Medulla oblongata (tissue), 1 donor: Measurements from ENCODE around the gene SOX8.
A peak's percentile ranks its signal among the peaks of the same experiment; 100 is the strongest.
"Not testable (repeated sequence)": the region's sequence is repeated elsewhere in the genome, so short reads cannot be mapped to it uniquely, and the experiment has no call there.

Source experiments
- DNase-seq: peaks from one replicate; pipeline ENCODE4 v3.0.0-alpha.2; 2015; ENCODE audit errors: extremely low spot score

The SOX8 gene

DNA sequence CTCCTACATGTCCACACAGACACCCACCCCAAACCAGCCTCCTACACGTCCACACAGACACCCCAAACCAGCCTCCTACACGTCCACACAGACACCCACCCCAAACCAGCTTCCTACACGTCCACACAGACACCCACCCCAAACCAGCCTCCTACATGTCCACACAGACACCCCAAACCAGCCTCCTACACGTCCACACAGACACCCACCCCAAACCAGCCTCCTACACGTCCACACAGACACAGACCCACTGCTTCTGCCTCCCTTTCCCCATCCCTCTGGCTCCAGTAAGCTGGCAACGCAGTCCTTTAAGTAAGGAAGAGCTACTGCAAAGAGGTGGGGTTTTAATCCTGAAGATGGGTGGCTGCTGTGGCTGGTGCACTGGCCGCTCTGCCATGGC, 27.8 kb upstream of the SOX8 start:
- DNase-seq: not testable (repeated sequence)

- not testable (repeated sequence) for DNase-seq
These were observed 25.8 kb upstream of the SOX8 start for GRCh38 chr16:955766-956165.

DNA sequence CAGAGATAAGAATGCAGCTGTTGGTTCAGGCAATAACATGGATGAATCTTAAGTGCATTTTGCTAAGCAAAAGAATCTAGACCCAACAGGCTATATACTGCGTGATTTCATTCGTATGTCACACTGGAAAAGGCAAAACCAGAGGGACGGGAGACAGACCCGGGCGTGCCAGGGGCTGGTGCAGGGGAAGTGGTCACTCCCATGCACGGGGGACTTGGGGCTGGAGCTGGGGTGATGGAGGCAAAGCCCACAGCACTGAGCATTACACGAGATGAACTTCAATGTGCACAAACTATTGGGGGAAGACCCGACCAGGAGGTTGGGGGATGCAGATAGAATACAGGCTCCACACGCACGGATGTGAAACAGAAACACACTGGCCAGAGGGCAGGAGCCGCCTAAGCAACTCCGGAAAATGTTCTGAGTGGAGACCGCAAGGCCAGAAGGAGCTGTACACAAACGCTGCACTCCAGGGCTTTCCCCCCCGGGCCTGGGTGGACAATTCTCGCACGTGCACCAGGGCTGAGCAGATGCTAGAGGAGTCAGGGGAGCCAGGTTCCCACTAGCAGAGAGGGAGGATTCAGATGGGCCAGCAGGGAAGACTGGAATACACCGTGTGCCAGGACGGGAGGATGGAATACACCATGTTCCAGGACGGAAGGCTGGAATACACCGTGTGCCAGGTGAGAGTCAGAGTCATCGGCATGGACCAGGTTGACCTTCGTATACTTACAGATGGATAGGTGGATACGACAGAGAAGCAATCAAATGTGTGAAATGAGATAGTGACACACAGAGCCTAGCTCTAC, 22.1 kb upstream of the SOX8 start:
- DNase-seq: no peak

GRCh38 chr16:962366-962765, 19.2 kb upstream of the SOX8 start:
- DNase-seq: no peak

DNA sequence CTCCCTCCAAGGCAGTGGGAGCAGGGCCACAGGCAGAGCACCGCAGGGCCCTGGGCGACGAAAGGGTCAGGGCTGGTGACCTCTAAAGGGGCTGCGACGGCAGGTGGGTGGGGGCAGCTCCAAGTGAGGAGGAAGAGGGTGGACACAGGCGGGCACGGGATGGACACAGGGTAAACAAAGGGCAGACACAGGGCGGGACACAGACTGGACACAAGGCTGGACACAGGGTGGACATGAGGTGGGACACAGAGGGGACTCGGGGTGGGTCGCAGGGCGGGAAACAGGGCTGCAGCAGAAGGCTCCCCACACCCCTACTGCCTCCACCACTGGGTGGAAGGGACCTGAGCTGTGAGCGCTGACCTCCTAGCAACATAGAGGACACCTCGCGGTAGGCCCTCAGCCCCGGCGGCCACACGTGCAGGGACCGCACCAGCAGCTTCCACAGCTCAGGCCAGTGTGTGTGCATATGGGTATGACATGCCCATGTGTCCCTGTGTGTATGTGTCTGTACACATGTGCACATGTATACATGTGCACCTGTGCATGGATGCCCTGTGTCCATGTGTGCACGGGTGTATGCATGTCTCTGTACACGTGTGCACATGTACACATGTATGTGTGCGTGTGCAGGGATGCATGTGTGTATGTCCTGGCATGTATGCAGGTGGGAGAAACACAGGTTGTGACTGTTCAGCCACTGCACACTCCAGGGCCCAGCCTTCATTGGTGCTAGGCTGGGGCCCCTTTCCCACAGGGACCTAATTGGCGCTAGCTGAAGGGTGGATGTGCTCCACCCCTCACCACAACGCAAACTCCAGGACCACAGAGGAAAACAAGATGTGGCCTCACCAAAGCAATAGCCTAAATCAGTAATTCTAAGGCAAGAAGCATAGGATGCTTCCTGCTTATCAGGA, 18.4 kb upstream of the SOX8 start:
- no peak for DNase-seq

GRCh38 chr16:963913-964312, 17.7 kb upstream of the SOX8 start:
- no peak for DNase-seq

GRCh38 chr16:964356-965035, 17.1 kb upstream of the SOX8 start:
- peak; percentile 61 for DNase-seq

- no peak for DNase-seq
These were observed 16.6 kb upstream of the SOX8 start for GRCh38 chr16:965036-965395.

DNA sequence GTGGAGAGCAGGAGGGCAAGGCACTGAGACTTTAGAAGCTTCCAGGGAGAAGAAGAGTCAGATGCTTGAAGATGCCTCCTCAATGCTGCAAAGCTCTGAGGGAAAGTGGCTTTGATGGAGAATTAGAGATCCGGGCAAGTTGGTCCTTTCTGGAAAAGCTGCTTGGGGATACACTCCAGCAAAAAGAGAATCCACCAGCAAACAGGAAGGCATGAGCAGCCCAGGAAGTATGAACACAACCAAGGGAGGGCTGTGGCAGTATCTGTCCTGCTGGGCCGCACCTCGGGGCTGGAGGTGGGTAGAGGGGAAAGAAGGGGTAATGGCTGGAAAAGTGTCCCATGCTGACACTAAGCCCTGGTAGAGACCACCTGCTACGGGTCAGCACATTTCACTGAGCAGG, 16.1 kb upstream of the SOX8 start:
- no peak for DNase-seq

- DNase-seq: no peak
These were observed 15.5 kb upstream of the SOX8 start for GRCh38 chr16:966035-966434.

- no peak for DNase-seq
These were observed 15.1 kb upstream of the SOX8 start for GRCh38 chr16:966505-966904.

GRCh38 chr16:967077-967541, 14.5 kb upstream of the SOX8 start:
- DNase-seq: no peak

GRCh38 chr16:967546-968295, 13.8 kb upstream of the SOX8 start:
- DNase-seq: no peak

DNA sequence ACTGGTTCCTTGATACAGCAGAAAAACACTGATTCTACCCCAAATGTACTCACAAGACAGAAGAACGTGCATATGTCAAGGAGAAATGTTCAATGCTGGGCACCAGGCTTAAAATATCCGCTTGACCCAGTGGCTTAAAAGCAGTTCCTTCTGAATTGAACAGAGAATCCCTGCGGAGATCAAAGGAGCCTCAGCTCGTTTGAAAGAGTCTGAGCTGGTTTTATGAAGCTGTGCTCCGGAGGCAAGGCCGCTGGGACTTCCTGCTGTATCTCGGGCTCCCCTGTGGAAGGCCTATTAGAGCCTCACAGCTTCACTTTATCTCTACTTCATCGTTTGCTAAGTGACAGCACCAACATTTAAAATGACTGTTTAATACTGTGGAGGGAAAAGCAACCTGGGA, 12.9 kb upstream of the SOX8 start:
- no peak for DNase-seq

DNA sequence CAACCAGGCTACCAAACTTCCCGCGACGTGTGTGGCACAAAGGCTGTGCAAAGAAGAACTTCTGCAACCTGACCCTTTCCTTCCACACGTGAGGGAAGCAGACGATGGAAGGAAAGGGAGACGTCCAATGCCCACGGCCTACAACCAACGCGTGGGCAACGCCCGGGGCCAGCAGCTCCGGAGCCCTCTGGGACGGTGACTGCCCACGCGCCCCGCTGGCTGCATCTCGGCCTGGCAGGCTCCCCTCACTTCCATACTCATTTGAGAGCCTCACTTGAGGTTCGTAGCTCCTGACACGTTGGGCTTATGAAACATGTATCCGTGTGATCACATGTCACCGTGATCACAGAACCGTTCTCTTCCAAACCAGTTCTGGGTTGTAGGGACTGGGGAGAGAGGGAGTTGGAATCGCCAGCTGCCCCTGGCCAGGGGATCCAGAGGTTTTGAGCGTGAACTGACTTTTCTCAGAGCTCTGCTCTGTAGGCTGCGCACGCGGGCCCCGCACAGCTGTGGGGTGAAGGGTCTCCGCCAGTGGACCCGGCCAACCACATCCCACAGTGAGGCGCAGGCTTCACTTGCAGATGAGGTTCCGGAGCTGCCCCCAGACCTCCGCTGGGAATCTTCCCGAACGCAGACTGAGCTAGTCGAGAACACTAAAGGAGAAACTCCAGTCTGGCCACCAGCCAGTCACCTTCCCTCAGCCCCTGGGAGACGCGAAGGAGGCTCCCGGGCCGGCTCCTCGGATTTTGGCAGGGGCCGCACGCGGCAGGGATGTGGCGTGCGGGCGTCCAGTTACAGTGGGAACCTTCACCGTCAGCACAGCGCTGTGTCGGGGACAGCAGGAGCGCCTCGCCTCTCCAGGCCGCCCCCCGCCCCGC, 11.8 kb upstream of the SOX8 start:
- DNase-seq: peak; percentile 23

- DNase-seq: no peak
These were observed 11.2 kb upstream of the SOX8 start for GRCh38 chr16:970386-970765.

GRCh38 chr16:970766-971581, 10.6 kb upstream of the SOX8 start, which contains the start of gene LMF1:
Gene LMF1 (minus strand): TSS chr16:970984. CDS start chr16:970980, 4 bp downstream.
- DNase-seq: peak; percentile 97

DNA sequence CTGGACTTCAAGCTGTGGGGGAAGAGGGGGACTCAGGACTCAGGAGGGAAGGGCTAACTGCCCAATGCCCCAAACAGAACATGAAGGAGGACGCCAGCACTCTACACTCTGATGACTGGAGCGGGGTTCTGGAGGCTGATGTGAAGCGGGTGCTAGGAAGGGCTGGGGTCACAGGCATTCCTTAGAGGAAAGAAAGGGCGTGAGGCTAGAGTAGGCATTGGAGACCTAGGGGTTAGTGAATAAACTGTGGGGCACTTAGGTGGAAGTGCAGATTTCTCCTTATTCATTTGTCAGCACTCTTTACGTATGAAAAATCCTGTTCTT, 10.0 kb upstream of the SOX8 start:
- no peak for DNase-seq

GRCh38 chr16:971981-972315, 9.6 kb upstream of the SOX8 start:
- no peak for DNase-seq
